WERI-Rb-1 (cell line): Measurements from ENCODE around the gene KLK10.

Experiments
- DNase-seq: peaks from one replicate; pipeline ENCODE4 v3.0.0-alpha.2; 2020
- H3K27ac ChIP-seq: fragments of 250-450 bp; sonication (Bioruptor Pico); 2 replicates; pipeline ENCODE4 v1.5.1; 2020; ENCODE audit warnings: mild to moderate bottlenecking, moderate library complexity
- H3K27me3 ChIP-seq: fragments of 250-450 bp; sonication (Bioruptor Pico); 2 replicates; pipeline ENCODE4 v1.5.1; 2021; ENCODE audit warnings: mild to moderate bottlenecking, low read depth, moderate library complexity; ENCODE audit not compliant: insufficient read depth, severe bottlenecking
- H3K36me3 ChIP-seq: fragments of 250-450 bp; sonication (Bioruptor Pico); 2 replicates; pipeline ENCODE4 v1.5.1; 2020; ENCODE audit warnings: mild to moderate bottlenecking, moderate library complexity
- H3K4me3 ChIP-seq: 2 replicates; pipeline ENCODE4 v1.5.1; 2011; ENCODE audit warnings: low read depth, mild to moderate bottlenecking, control low read depth, low read length
- H3K9me3 ChIP-seq: fragments of 250-450 bp; sonication (Bioruptor Pico); 2 replicates; pipeline ENCODE4 v1.5.1; 2021; ENCODE audit warnings: mild to moderate bottlenecking, moderate library complexity; ENCODE audit not compliant: severe bottlenecking
- TF ChIP-seq, protein P1 (sequence below): IDR thresholded peaks from 2 replicates; pipeline ENCODE4 v1.5.1; 2011; ENCODE audit warnings: low read depth, mild to moderate bottlenecking, control low read depth, inconsistent platforms, low read length

Gene KLK10

DNA sequence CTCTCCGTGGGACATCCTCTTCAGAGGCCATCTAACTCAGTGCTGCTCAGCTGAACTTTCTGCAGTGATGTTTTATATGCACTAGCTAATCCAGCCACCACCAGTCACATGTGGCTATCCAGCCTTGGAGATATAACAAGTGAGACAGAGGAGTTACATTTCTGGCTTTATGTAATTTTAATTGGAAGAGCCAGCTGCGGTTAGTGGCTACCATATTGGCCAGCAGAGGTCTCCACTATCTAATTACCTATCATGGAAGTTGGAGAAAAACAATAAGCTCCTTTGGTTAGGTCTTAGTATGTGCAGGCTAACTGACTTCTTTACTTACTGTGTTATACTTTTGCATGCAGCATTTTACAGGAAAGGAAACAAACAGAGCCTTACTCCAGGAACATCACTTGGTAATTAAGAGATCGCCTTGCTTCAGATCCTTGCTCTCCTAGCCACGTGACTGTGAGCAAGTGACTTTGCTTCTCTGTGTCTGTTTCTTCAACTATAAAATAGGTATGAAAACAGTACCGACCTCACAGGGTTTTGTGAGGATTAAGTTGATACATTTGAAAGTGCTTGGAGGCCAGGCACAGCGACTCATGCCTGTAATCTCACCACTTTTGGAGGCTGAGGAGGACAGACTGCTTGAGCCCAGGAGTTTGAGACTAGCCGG lies 1.6 kb upstream of the KLK10 start:
- peaks cover 82% of the 10 kb centered on the region for H3K27me3 ChIP-seq

DNA sequence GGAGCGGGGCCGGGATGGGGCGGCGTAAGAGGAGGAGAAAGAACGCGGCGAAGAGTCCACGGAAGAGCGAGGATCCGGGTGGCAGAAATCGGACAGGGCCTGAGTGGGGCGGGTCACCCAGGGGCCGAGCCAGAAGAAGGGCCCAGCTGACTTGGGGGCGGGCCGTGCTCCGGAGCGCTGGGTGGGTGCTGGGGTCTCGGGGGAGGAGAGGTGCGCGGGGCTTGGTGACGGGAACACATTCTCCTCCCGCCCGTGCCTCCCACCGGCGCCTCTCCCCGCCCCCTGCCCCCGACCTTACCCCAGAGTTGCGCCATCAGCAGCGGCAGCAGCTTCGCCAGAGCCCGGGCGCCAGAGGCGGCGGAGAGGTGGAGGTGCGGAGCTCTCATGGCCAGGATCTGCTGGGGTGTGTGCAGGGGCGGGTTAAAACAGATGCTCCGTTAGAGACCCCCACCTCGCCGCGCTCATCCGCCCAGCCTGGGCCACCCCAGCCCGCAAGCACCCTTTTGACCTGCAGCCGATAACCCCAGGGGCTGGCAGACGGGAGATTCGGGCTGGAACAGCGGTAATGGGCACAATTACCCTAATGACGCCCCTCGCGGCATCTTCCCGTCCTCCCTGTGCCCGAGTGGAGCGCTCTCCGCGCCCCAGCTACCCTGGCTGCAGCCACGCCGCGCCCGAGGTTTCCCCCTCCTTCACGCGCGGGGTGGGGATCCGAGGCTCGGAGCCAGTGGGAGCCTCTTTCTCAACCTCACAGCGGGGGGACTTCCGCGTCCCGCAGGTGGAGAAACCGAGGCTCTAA lies 565 bp downstream of the KLK10 start:
- H3K36me3 ChIP-seq: no peaks in the 10 kb centered on the region
- no peaks in the 10 kb centered on the region for H3K9me3 ChIP-seq
- TF ChIP-seq, protein P1, sequence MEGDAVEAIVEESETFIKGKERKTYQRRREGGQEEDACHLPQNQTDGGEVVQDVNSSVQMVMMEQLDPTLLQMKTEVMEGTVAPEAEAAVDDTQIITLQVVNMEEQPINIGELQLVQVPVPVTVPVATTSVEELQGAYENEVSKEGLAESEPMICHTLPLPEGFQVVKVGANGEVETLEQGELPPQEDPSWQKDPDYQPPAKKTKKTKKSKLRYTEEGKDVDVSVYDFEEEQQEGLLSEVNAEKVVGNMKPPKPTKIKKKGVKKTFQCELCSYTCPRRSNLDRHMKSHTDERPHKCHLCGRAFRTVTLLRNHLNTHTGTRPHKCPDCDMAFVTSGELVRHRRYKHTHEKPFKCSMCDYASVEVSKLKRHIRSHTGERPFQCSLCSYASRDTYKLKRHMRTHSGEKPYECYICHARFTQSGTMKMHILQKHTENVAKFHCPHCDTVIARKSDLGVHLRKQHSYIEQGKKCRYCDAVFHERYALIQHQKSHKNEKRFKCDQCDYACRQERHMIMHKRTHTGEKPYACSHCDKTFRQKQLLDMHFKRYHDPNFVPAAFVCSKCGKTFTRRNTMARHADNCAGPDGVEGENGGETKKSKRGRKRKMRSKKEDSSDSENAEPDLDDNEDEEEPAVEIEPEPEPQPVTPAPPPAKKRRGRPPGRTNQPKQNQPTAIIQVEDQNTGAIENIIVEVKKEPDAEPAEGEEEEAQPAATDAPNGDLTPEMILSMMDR: no peak
- H3K27ac ChIP-seq: no peak overlapping the region
- no peak for DNase-seq
- peaks cover 95% of the 10 kb centered on the region for H3K27me3 ChIP-seq
- H3K4me3 ChIP-seq: no peak overlapping the region

More for the DNA sequence above, 1.6 kb upstream of the KLK10 start:
- H3K4me3 ChIP-seq: no peak overlapping the region
- H3K27ac ChIP-seq: no peak overlapping the region
- DNase-seq: no peak
- no peaks in the 10 kb centered on the region for H3K36me3 ChIP-seq
- TF ChIP-seq, protein P1: peak; percentile 61
- no peaks in the 10 kb centered on the region for H3K9me3 ChIP-seq

DNA sequence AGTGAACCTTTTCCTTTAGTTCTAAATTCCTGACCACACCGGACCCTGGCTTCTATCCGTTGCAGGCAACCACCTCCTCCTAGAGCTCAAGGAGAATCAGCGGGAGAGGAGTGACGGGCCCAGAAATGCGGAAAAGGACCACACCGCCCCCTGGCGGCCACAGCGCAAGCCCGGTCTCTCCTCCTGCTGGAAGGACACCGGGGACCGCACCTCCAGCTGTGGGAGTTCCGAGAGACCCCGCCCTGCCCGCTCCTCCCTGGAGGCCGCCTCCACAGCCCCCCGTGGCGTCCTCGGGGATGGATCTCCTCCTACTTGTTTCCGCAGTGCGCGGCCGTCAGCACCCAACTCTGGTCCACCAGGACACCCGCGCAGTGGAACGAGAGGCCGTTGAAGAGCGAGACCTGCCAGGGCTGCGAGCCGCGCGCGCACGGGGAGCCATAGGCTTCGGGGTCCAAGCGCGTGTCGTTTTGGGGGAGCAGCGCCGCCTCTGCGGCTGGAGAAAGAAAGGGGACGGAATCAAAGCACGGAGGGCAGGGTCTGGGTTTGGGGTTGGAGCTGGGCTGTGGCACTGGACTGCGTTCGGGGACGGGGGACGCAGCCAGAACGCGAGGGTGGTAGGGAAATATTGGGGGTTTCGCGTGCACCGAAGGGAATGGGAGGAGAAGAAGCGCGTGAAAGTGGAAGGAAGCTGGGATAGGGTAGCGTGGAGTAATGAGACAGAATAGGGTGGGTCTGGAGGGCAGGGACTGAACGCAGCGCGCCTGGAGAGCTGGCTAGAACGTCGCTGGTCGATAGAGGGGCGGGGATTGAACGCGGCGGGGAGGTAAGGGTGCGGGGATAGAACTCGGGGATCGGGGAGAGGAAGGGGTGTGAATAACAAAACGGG lies 2.5 kb downstream of the KLK10 start:
- Histone ChIP-seq H3K27ac (no peak overlapping the region), H3K4me3 (no peak overlapping the region), H3K36me3 (no peaks in the 10 kb centered on the region), H3K27me3 (peaks cover 96% of the 10 kb centered on the region), H3K9me3 (no peaks in the 10 kb centered on the region)
- TF ChIP-seq, protein P1: peak; percentile 82
- peak; percentile 61 for DNase-seq

DNA sequence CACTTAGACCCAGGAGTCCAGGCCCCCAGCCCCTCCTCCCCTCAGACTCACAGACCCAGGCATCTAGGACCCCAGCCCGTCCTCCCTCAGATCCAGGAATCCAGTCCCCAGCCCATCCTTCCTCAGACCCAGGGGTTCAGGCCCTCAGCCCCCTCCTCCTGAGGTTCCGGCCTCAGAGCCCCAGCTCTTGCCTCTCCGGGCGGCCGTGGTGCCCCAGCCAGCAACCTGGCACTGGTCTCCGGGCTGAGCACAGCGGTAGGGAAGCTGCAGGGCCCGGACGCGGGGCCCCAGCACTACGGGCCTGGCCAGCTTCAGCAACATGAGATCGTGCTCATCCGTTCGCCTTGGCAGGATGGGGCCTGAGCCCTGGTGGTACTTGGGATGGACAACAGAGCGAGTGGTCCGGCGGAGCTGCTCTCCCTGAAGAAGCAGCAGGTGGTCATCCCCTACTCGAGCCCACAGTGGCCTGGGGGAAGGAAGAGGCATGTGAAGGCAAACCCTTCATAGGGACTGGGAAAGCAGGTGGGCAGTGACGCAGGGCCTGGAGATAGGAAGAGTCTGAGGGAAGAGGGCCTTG lies 3.7 kb downstream of the KLK10 start:
- Histone ChIP-seq H3K27me3 (peaks cover 95% of the 10 kb centered on the region), H3K36me3 (no peaks in the 10 kb centered on the region)

DNA sequence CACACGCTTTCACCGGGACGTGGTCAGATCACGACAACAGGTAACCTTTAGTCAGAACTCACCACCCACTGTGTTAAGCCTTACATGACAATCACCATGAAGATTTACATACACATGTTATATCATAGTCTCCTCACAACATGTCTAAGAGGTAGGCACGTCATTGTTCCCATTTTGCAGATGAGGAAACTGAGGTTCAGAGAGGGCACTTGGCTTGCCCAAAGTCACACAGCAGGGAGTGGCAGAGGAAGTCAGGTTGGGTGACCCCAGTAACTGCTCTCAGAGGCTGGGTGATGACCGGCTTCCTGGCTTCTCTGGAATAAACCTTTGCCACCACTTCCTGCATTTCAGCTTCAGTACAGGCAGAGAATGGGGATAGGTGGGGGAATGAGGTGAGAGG lies 5.3 kb downstream of the KLK10 start:
- Histone ChIP-seq H3K36me3 (no peaks in the 10 kb centered on the region), H3K4me3 (no peak overlapping the region), H3K27ac (no peak overlapping the region), H3K27me3 (peaks cover 97% of the 10 kb centered on the region), H3K9me3 (no peaks in the 10 kb centered on the region)
- no peak for DNase-seq
- TF ChIP-seq, protein P1: no peak

More for the DNA sequence above, 3.7 kb downstream of the KLK10 start:
- DNase-seq: no peak
- H3K9me3 ChIP-seq: no peaks in the 10 kb centered on the region
- no peak overlapping the region for H3K4me3 ChIP-seq
- no peak overlapping the region for H3K27ac ChIP-seq
- TF ChIP-seq, protein P1: no peak
